CD4-positive, alpha-beta T cell treated with Interferon alpha-2 for 1 hour (primary cell): Measurements from ENCODE around the gene AUTS2.
"Not testable (repeated sequence)": the region's sequence is repeated elsewhere in the genome, so short reads cannot be mapped to it uniquely, and the experiment has no call there.

Source experiments
- DNase-seq, 2 donors: peaks; one replicate each; pipeline ENCODE4 v3.0.0-alpha.2; 2020 to 2022

AUTS2 gene

GRCh38 chr7:69768986-69769595 is 170.8 kb downstream of the AUTS2 start:
- no peak for DNase-seq

GRCh38 chr7:69769826-69770225 is 171.6 kb downstream of the AUTS2 start:
- no peak for DNase-seq

DNA sequence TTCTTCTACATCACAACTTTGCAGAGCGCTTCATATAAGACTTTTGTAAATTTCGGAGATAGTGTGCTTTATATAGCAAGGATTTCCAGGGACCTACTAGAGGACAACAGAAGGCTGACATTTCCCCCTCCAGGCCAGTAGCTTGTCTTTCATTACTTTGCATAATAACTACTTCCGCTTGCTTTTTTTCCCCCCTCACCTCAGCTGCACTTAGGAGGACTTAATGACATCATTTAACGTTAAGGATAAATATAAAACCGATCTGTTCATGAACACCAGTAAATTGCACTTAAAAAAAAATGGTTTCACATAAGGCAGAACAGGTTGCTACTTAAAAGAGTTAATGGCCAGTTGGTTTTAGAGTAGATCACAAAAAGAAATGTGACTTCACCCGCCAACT is 172.3 kb downstream of the AUTS2 start:
- DNase-seq: no peak

- DNase-seq: no peak
Measured at GRCh38 chr7:69772718-69773436, 174.6 kb downstream of the AUTS2 start.

- no peak for DNase-seq
Measured at GRCh38 chr7:69773535-69774225, 175.4 kb downstream of the AUTS2 start.

DNA sequence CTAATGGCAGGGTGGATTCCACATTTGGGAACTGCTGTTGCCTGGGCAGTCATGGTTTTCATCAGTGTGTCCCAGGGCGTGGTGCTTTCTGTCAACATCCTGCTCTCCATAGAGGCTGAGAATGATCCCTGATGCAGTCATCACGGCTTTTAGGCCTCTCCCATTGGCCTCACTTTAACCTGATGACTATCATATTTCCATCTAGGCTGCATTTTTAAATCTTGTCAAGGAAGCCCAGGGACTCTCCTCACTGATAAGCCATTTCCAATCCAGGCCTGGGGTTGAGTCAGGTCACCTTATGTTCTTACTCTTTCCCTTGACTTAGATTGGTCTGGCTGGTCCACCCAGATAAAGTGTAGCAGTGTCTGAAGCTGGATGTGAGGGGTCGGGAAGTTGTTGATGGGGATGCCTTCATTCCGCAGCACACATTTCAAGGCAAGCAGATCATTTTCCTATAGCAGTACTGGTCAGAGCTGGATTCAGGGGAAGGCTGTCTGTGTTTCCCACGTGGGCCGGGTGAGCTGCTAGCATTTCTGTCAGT is 177.0 kb downstream of the AUTS2 start:
- no peak for DNase-seq

- DNase-seq: no peak
Measured at GRCh38 chr7:69776611-69777010, 178.3 kb downstream of the AUTS2 start.

DNA sequence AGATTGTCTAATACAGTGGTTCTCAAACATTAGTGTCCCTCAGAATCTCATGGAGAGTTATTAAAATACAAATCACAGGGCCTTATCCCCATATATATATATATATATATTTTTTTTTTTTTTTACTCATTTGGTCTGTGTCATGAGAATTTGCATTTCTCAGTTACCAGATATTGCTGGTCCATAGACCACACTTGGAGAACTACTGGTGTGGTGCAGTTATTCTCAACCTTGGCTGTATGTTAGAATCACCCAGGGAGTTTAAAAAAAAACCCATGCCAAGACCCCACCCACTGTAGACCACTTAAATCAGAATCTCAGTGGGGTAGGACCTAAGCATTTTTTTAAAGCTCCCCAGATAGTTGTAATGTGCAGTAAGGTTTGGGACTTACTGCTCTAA is 179.9 kb downstream of the AUTS2 start:
- no peak for DNase-seq

GRCh38 chr7:69780379-69780778 is 182.1 kb downstream of the AUTS2 start:
- no peak for DNase-seq

- no peak for DNase-seq
Measured at GRCh38 chr7:69781412-69781846, 183.2 kb downstream of the AUTS2 start.

DNA sequence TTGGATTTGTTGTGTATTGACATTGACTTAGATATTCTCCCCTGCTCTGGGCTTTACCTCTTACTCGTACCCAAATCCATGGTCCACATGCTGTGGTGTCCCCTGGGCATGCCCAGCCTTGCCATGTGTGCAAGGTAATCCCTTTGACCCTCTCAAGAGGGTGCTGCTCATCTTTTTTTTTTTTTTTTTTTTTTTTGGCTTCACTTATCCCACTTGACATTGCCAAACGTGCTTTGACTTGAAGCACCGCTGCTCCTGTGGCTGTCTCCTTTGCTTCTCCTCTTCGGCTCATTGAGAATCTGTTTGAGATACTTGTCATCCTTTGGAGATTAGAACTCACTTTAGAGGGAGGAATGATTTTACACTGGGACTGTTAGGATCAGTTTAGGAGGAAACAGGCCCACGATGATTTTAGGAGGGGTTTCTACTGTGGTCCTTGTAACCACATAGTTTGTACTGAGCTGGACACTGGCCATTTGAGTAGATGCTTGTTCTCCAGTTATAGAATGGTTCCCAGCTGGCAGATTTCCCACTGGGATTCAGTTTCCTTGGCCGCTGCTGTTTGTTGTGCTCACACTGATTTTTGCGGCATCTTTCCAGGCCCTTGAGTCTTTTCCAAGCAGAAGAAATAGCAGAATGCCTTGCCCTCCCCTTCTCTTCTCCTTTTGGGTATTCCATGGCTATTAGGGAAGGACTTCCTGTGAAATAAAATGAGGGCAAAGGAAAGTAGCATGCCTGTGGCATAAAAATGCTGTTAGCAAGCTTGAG is 184.8 kb downstream of the AUTS2 start:
- DNase-seq: no peak

- DNase-seq: not testable (repeated sequence)
Measured at GRCh38 chr7:69786130-69786529, 187.9 kb downstream of the AUTS2 start.

- DNase-seq: no peak
Measured at GRCh38 chr7:69786730-69787395, 188.6 kb downstream of the AUTS2 start.

- DNase-seq: no peak
Measured at GRCh38 chr7:69787736-69788431, 189.6 kb downstream of the AUTS2 start.

- DNase-seq: no peak
Measured at GRCh38 chr7:69789563-69789962, 191.3 kb downstream of the AUTS2 start.

DNA sequence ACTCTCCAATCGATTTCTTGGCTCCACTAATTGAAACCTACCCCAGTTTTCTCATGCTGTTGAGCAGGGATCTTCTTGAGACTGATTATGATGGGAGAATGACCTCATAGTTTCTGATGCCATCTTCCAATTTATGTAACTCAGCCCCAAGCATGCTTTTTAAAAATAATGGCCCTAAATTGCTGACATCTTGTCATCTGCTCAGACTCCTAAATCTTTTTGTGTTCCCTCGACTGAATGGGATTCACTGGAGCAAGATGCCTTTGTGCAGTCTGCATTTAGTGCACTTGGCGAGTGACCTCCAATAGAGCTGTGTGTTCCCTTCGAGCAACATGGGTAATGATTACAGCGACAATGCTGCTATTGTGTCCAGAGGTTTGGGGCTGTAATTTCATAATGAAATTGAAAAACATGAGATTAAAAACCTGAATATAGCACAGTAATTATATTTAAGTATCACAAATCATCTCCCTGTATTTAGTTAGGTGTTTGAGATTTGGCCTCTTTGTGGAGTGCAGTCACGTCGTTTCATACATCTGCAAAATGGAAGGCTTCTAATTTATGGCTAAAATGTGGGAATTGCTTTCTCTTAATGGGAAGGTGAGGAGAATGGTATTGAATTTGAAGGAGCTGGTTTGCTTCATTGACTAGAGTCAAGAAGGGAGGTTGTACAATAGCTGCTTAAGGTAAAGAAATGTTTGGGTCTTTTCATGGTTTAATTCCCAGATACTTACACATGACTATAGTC is 192.9 kb downstream of the AUTS2 start:
- no peak for DNase-seq

DNA sequence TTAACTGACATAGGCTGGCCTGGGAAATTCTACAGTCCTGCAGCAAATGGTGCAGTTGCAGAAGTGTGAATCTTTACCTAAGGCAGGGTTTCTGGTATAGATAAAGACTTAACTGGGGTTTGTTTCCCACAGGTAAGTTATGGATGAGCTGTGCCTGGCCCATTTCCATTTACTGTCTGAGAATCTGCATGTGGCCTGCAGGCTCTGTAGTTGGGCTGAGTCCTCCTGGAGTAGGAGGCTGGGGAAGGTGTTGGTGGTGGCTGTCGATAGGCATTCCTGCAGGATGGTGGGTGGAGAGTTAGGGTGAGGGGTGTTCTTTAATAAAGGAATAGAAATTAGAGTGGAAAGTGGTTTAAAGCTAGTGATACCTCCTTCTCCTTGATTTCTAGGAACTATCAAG is 193.5 kb downstream of the AUTS2 start:
- no peak for DNase-seq

DNA sequence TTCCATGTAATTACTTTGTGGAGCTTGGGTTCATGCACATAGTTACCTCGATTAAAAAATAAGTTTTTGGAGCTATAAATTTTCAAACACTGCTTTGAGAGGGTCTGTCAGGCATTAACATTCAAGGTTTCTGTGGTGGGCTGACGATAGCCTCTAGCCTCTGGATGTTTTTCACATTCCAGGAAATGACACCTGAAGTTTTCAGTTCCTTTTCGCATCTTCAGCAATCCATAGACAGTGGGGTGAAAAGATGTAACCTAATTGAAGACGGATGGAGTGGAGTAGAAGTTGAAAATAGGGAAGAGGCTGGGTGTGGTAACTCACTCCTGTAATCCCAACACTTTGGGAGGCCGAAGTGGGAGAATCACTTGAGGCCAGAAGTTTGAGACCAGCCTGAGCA is 197.7 kb downstream of the AUTS2 start:
- DNase-seq: no peak

- no peak for DNase-seq
Measured at GRCh38 chr7:69796416-69796815, 198.1 kb downstream of the AUTS2 start.

- no peak for DNase-seq
Measured at GRCh38 chr7:69799048-69799697, 200.9 kb downstream of the AUTS2 start.

- no peak for DNase-seq
Measured at GRCh38 chr7:69799990-69800389, 201.7 kb downstream of the AUTS2 start.
